H9 (cell line): ENCODE measurements around the gene FRMD1. TPM values are rescaled to one million over a fixed set of nuclear protein-coding genes. Genes with fewer than 3 reads are reported as not detected.

Experiments
- DNase-seq: peaks from one replicate; pipeline ENCODE4 v3.0.0-alpha.2; 2017
- H2AFZ ChIP-seq: one replicate; pipeline ENCODE4 v1.6.1; 2013; ENCODE audit warnings: mild to moderate bottlenecking, low read length, control low read depth, moderate library complexity
- H2AK5ac ChIP-seq: 2 replicates; pipeline ENCODE4 v1.6.1; 2013; ENCODE audit warnings: low read length, control low read depth, mixed read lengths; ENCODE audit not compliant: insufficient read length
- H2BK120ac ChIP-seq: one replicate; pipeline ENCODE4 v1.6.1; 2013; ENCODE audit warnings: low read depth, mild to moderate bottlenecking, low read length, control low read depth, inconsistent platforms; ENCODE audit not compliant: poor library complexity, severe bottlenecking
- H2BK12ac ChIP-seq: 2 replicates; pipeline ENCODE4 v1.6.1; 2013; ENCODE audit warnings: low read length, control low read depth, mixed read lengths, low read depth; ENCODE audit not compliant: insufficient read length
- H2BK15ac ChIP-seq: 2 replicates; pipeline ENCODE4 v1.6.1; 2013; ENCODE audit warnings: low read depth, low read length, control low read depth
- H2BK20ac ChIP-seq: one replicate; pipeline ENCODE4 v1.6.1; 2013; ENCODE audit warnings: low read depth, mild to moderate bottlenecking, low read length, control low read depth, inconsistent platforms; ENCODE audit not compliant: poor library complexity, severe bottlenecking
- H2BK5ac ChIP-seq: 2 replicates; pipeline ENCODE4 v1.6.1; 2013; ENCODE audit warnings: low read length, control low read depth, mixed read lengths; ENCODE audit not compliant: insufficient read length
- H3K14ac ChIP-seq: 2 replicates; pipeline ENCODE4 v1.6.1; 2013; ENCODE audit warnings: low read length, control low read depth; ENCODE audit not compliant: insufficient read depth
- H3K18ac ChIP-seq: 2 replicates; pipeline ENCODE4 v1.6.1; 2013; ENCODE audit warnings: low read depth, mild to moderate bottlenecking, mixed read lengths, low read length, control low read depth; ENCODE audit not compliant: insufficient read length
- H3K23ac ChIP-seq: 2 replicates; pipeline ENCODE4 v1.6.1; 2013; ENCODE audit warnings: low read length, control low read depth, mixed read lengths, low read depth; ENCODE audit not compliant: insufficient read length
- H3K23me2 ChIP-seq: 2 replicates; pipeline ENCODE4 v1.6.1; 2013; ENCODE audit warnings: low read depth, mild to moderate bottlenecking, mixed read lengths, low read length, control low read depth; ENCODE audit not compliant: insufficient read length, poor library complexity, severe bottlenecking
- H3K27ac ChIP-seq: 2 replicates; pipeline ENCODE4 v1.5.1; 2013; ENCODE audit warnings: low read length, control low read depth, mixed read lengths, low read depth; ENCODE audit not compliant: insufficient read length
- H3K27me3 ChIP-seq: 2 replicates; pipeline ENCODE4 v1.6.1; 2013; ENCODE audit warnings: low read length, control low read depth, inconsistent platforms; ENCODE audit not compliant: insufficient read depth
- H3K4ac ChIP-seq: 2 replicates; pipeline ENCODE4 v1.6.1; 2013; ENCODE audit warnings: low read depth, mild to moderate bottlenecking, control low read depth, inconsistent platforms, low read length, moderate library complexity
- H3K4me1 ChIP-seq: 2 replicates; pipeline ENCODE4 v1.6.1; 2013; ENCODE audit warnings: low read length, control low read depth, inconsistent platforms; ENCODE audit not compliant: insufficient read depth
- H3K4me2 ChIP-seq: 2 replicates; pipeline ENCODE4 v1.6.1; 2013; ENCODE audit warnings: low read length, control low read depth, mixed read lengths; ENCODE audit not compliant: insufficient read length, insufficient read depth
- H3K56ac ChIP-seq: 2 replicates; pipeline ENCODE4 v1.6.1; 2013; ENCODE audit warnings: low read depth, mild to moderate bottlenecking, mixed read lengths, low read length, control low read depth; ENCODE audit not compliant: insufficient read length
- H3K79me1 ChIP-seq: 2 replicates; pipeline ENCODE4 v1.6.1; 2013; ENCODE audit warnings: low read depth, mild to moderate bottlenecking, moderate library complexity, low read length, control low read depth, inconsistent platforms; ENCODE audit not compliant: insufficient read depth, poor library complexity, severe bottlenecking
- H3K79me2 ChIP-seq: 2 replicates; pipeline ENCODE4 v1.6.1; 2013; ENCODE audit warnings: low read length, control low read depth, inconsistent platforms; ENCODE audit not compliant: insufficient read depth
- H3K9ac ChIP-seq: 2 replicates; pipeline ENCODE4 v1.6.1; 2013; ENCODE audit warnings: low read length, control low read depth, mixed read lengths; ENCODE audit not compliant: insufficient read length; ENCODE audit errors: extremely low read depth
- H3K9me3 ChIP-seq: one replicate; pipeline ENCODE4 v1.6.1; 2013; ENCODE audit warnings: low read depth, low read length, inconsistent platforms; ENCODE audit not compliant: control insufficient read depth
- H3T11ph ChIP-seq: one replicate; pipeline ENCODE4 v1.6.1; 2013; ENCODE audit warnings: mild to moderate bottlenecking, low read length, control low read depth, inconsistent platforms
- H4K20me1 ChIP-seq: one replicate; pipeline ENCODE4 v1.6.1; 2013; ENCODE audit not compliant: control insufficient read depth, insufficient read length, insufficient read depth
- H4K5ac ChIP-seq: 2 replicates; pipeline ENCODE4 v1.6.1; 2013; ENCODE audit warnings: low read depth, mild to moderate bottlenecking, mixed read lengths, low read length, control low read depth; ENCODE audit not compliant: insufficient read length
- H4K8ac ChIP-seq: replicated peaks from 2 replicates; pipeline ENCODE4 v1.6.1; 2013; ENCODE audit warnings: low read length, control low read depth, mixed read lengths, low read depth; ENCODE audit not compliant: insufficient read length
- H4K91ac ChIP-seq: 2 replicates; pipeline ENCODE4 v1.6.1; 2013; ENCODE audit warnings: low read depth, mild to moderate bottlenecking, moderate library complexity, mixed read lengths, low read length, control low read depth; ENCODE audit not compliant: insufficient read length
- H3K27ac Mint-ChIP-seq, 3 experiments: 2 replicates in 2 of 3; 3 replicates in 1 of 3; pipeline ENCODE4 v1.8.0; 2020 to 2021; ENCODE audit warnings: mixed read lengths in 3 of 3, mild to moderate bottlenecking in 1 of 3, moderate library complexity in 1 of 3
- H3K27me3 Mint-ChIP-seq: 2 replicates; pipeline ENCODE4 v1.8.0; 2021; ENCODE audit warnings: low read depth, mild to moderate bottlenecking, moderate library complexity, mixed read lengths
- H3K36me3 Mint-ChIP-seq, 3 experiments: 2 replicates in 2 of 3; 3 replicates in 1 of 3; pipeline ENCODE4 v1.8.0; 2020 to 2021; ENCODE audit warnings: low read depth in 3 of 3, mixed read lengths in 3 of 3; ENCODE audit not compliant: insufficient read depth in 1 of 3
- H3K4me1 Mint-ChIP-seq, 2 experiments: 2 replicates each; pipeline ENCODE4 v1.8.0; 2020; ENCODE audit warnings: mixed read lengths in 2 of 2
- H3K4me3 Mint-ChIP-seq, 2 experiments: 2 replicates in 1 of 2; 3 replicates in 1 of 2; pipeline ENCODE4 v1.8.0; 2020 to 2021; ENCODE audit warnings: mild to moderate bottlenecking in 2 of 2, mixed read lengths in 2 of 2, moderate library complexity in 1 of 2
- H3K9me3 Mint-ChIP-seq, 2 experiments: 2 replicates in 1 of 2; 3 replicates in 1 of 2; pipeline ENCODE4 v1.8.0; 2020; ENCODE audit warnings: mild to moderate bottlenecking in 2 of 2, mixed read lengths in 2 of 2, moderate library complexity in 1 of 2
- WGBS: extraction: QIAGEN DNeasy Blood & Tissue Kit; methylation state at CpG from one replicate; pipeline ENCODE4 v1.1.7; 2013; ENCODE audit warnings: missing lambda C conversion rate, low lambda C conversion rate, mixed read lengths; ENCODE audit not compliant: insufficient read length; ENCODE audit errors: extremely low coverage; 5-methylcytosine and 5-hydroxymethylcytosine counted together
- total RNA-seq: library from RNA; stranded (reverse); gene quantifications from 2 replicates; pipeline ENCODE4 v1.2.1, GENCODE V29; 2021
- TF ChIP-seq, protein P1 (sequence below): fragments of 200-600 bp; sonication (generic); conservative IDR thresholded peaks from 3 replicates; pipeline ENCODE4 v1.8.0; 2021; ENCODE audit warnings: antibody characterized with exemption, mild to moderate bottlenecking

FRMD1 gene
- total RNA-seq, 1 experiment from 2014 or later = not detected

DNA sequence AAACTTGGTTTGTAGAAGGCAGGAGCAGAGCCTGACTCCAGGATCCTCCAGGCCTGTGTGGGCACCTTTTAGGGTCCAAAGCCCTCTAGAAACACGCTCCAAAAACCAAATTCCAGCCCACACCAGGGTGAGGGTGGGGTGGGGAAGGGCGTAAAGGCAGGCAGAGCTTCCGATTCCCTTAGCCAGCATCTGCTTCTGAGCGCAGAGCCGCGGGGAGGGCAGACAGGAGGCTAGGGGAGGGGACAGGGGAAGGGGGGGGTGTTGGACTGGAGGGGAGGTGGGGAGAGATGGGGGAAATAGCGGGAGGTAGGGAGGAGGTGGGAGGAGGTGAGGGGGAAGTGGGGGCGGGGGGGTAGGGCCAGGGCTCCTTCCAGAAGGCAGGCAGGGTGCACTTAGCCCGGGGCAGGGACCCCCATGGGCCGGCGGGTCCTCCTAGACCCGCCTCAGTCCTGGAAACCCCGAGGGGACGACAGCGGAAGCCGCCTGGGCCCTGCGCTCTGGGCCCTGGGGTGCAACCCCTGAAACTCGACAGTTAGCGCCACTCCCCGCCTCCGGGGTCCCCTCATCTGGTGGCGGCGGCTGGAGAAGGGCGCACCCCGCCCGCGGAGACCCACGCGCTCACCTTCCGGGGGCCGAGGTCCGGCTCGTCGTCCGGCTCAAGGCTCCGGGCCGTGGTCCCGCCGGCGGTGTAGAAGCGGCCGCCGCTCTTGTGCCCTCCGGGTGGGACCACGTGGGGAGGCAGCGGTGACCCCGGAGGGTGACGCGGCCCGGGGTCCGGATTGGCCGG lies 22.0 kb upstream of the FRMD1 start:
- TF ChIP-seq, protein P1, sequence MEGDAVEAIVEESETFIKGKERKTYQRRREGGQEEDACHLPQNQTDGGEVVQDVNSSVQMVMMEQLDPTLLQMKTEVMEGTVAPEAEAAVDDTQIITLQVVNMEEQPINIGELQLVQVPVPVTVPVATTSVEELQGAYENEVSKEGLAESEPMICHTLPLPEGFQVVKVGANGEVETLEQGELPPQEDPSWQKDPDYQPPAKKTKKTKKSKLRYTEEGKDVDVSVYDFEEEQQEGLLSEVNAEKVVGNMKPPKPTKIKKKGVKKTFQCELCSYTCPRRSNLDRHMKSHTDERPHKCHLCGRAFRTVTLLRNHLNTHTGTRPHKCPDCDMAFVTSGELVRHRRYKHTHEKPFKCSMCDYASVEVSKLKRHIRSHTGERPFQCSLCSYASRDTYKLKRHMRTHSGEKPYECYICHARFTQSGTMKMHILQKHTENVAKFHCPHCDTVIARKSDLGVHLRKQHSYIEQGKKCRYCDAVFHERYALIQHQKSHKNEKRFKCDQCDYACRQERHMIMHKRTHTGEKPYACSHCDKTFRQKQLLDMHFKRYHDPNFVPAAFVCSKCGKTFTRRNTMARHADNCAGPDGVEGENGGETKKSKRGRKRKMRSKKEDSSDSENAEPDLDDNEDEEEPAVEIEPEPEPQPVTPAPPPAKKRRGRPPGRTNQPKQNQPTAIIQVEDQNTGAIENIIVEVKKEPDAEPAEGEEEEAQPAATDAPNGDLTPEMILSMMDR = no peak
- H4K8ac ChIP-seq = no peak overlapping the region
- H3K14ac ChIP-seq = no peak overlapping the region
- peaks cover 30 to 40% of the 10 kb centered on the region in 2 experiments for H3K4me1 Mint-ChIP-seq
- H3K23me2 ChIP-seq = no peaks in the 10 kb centered on the region
- H3K9ac ChIP-seq = no peak overlapping the region
- no peak overlapping the region for H2BK12ac ChIP-seq
- H3K27ac ChIP-seq = no peak overlapping the region
- H2BK15ac ChIP-seq = no peak overlapping the region
- no peaks in the 10 kb centered on the region for H3K27me3 ChIP-seq
- no peaks in the 10 kb centered on the region for H3K9me3 Mint-ChIP-seq
- no peak overlapping the region for H2BK20ac ChIP-seq
- H3T11ph ChIP-seq = no peak overlapping the region
- no peak overlapping the region for H3K18ac ChIP-seq
- no peak overlapping the region for H3K56ac ChIP-seq
- no peak overlapping the region for H3K4me3 Mint-ChIP-seq
- no peak overlapping the region for H3K27ac Mint-ChIP-seq
- DNase-seq = no peak
- H4K91ac ChIP-seq = no peak overlapping the region
- H3K27me3 Mint-ChIP-seq = peaks cover 3% of the 10 kb centered on the region
- no peak overlapping the region for H3K23ac ChIP-seq
- WGBS = no CpG with 5 or more reads among the region's 52 CpGs
- no peak overlapping the region for H4K5ac ChIP-seq
- no peaks in the 10 kb centered on the region for H3K9me3 ChIP-seq
- H3K79me2 ChIP-seq = no peaks in the 10 kb centered on the region
- peaks cover 6% of the 10 kb centered on the region; the same call in 1 of the 2 replicates for H3K4me1 ChIP-seq
- H2AK5ac ChIP-seq = no peak overlapping the region
- H3K4me2 ChIP-seq = no peak overlapping the region
- no peak overlapping the region for H2BK5ac ChIP-seq
- no peaks in the 10 kb centered on the region for H4K20me1 ChIP-seq
- no peaks in the 10 kb centered on the region for H3K36me3 Mint-ChIP-seq
- no peak overlapping the region for H2AFZ ChIP-seq
- H2BK120ac ChIP-seq = no peak overlapping the region
- no peaks in the 10 kb centered on the region for H3K79me1 ChIP-seq
- no peak overlapping the region for H3K4ac ChIP-seq
